Measurements from ENCODE around the gene ZFYVE26. TPM values are rescaled to one million over a fixed set of nuclear protein-coding genes. Genes with fewer than 3 reads are reported as not detected.
A peak's percentile ranks its signal among the peaks of the same experiment; 100 is the strongest.

ZFYVE26 gene
- polyA plus RNA-seq, 3 donors, result 1.0 to 17.6 (median 2.3) TPM

DNA sequence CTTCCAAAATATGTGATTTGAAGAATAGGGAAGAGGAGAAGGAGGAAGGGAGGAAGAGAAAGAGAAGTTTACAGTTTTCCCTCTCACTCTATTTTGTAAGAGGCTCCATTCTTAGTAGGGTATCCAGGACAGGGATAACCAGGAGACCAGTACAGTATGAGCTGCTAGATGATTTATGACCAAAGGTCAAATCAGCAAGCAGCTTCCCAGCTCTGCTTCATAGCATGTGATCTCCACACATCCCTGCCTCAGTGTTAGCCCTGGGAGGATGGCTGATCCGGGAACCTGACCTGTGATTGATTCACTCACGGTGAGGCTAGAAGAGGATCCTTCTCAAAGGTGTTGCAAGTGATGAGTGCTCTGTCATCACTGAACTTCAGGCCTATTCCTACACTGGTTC is 98.1 kb downstream of the ZFYVE26 start:
- Histone ChIP-seq H4K20me1 (ENCODE audit: insufficient read depth, low read length) (no peaks in the 10 kb centered on the region), H3K4me3 (replicated peaks in 1 of 3; ENCODE audit: low read depth in 2 of 3, low read length in 3 of 3) (no peak overlapping the region), H3K27me3 (ENCODE audit: control insufficient read depth in 2 of 2, insufficient read depth in 2 of 2, low read length in 2 of 2) (peaks cover 4 to 13% of the 10 kb centered on the region in 2 donors), H3K27ac (ENCODE audit: low read depth in 1 of 2, low read length in 2 of 2) (no peak overlapping the region), H3K9me3 (replicated peaks in 1 of 2; ENCODE audit: control insufficient read depth in 1 of 2, insufficient read depth in 1 of 2, low read length in 2 of 2) (no peaks in the 10 kb centered on the region), H3K79me2 (ENCODE audit: insufficient read depth, low read length) (no peaks in the 10 kb centered on the region), H2AFZ (ENCODE audit: insufficient read depth, low read depth, low read length, poor library complexity, severe bottlenecking) (no peak overlapping the region), H3K36me3 (replicated peaks in 1 of 2; ENCODE audit: control insufficient read depth in 1 of 2, insufficient read depth in 2 of 2, low read length in 2 of 2) (no peaks in the 10 kb centered on the region), H3K4me1 (ENCODE audit: control insufficient read depth in 1 of 2, insufficient read depth in 2 of 2, low read length in 2 of 2) (peaks cover 4 to 5% of the 10 kb centered on the region in 2 donors), H3K4me2 (replicated peaks; ENCODE audit: extremely low read depth, low read length, poor library complexity, severe bottlenecking) (no peak overlapping the region), H3K9ac (ENCODE audit: insufficient read depth, low read length, poor library complexity, severe bottlenecking) (no peak overlapping the region)
- peak overlapping the region in 1 of 7 donors; percentile 81 for H3K27ac Mint-ChIP-seq
- peaks cover 0 to 3% (median 0%) of the 10 kb centered on the region in 7 donors for H3K9me3 Mint-ChIP-seq
- no peak for TF ChIP-seq CTCF (IDR thresholded peaks at IDR 0.05)
- intact Hi-C loops (cut with micrococcal nuclease), result no loop called here
- WGBS (ENCODE audit: insufficient coverage), result no CpG with 5 or more reads among the region's 2 CpGs
- H3K36me3 Mint-ChIP-seq, result no peaks in the 10 kb centered on the region
- DNase-seq, result no peak
- H3K4me1 Mint-ChIP-seq, result peaks cover 10% of the 10 kb centered on the region
- H3K4me3 Mint-ChIP-seq, result no peak overlapping the region
- peaks cover 8 to 24% (median 10%) of the 10 kb centered on the region in 3 donors for H3K27me3 Mint-ChIP-seq (ENCODE audit: low read depth in 3 of 3)

DNA sequence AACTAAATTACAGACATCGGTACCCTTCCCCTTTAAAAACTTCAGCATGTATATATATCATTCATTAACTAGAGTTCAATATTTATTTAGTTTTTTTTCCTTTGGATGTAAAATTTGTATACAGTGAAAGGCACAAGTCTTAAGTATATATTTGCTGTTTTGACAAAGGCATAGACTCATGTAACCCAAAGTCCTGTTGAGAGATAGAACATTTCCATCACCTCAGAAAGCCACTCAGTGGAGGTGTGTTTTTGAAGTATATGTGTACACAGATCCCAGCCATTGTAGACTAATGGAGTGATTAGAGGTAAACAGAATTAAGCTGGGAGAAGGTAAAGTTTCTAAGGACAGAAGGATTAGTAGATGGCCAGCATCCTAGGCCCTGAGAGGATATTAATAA is 99.3 kb downstream of the ZFYVE26 start:
- Mint-ChIP-seq H3K27ac (no peak overlapping the region), H3K27me3 (ENCODE audit: low read depth in 3 of 3) (peaks cover 4 to 13% (median 7%) of the 10 kb centered on the region in 3 donors), H3K9me3 (no peaks in the 10 kb centered on the region), H3K4me3 (no peak overlapping the region), H3K36me3 (no peaks in the 10 kb centered on the region), H3K4me1 (no peaks in the 10 kb centered on the region)
- Histone ChIP-seq H3K9ac (ENCODE audit: insufficient read depth, low read length, poor library complexity, severe bottlenecking) (no peak overlapping the region), H3K4me2 (replicated peaks; ENCODE audit: extremely low read depth, low read length, poor library complexity, severe bottlenecking) (no peak overlapping the region), H3K4me1 (ENCODE audit: control insufficient read depth in 1 of 2, insufficient read depth in 2 of 2, low read length in 2 of 2) (no peaks in the 10 kb centered on the region), H3K79me2 (ENCODE audit: insufficient read depth, low read length) (no peaks in the 10 kb centered on the region), H3K27me3 (ENCODE audit: control insufficient read depth in 2 of 2, insufficient read depth in 2 of 2, low read length in 2 of 2) (peaks cover 2 to 4% of the 10 kb centered on the region in 2 donors), H3K36me3 (replicated peaks in 1 of 2; ENCODE audit: control insufficient read depth in 1 of 2, insufficient read depth in 2 of 2, low read length in 2 of 2) (no peaks in the 10 kb centered on the region), H3K27ac (ENCODE audit: low read depth in 1 of 2, low read length in 2 of 2) (no peak overlapping the region), H3K9me3 (replicated peaks in 1 of 2; ENCODE audit: control insufficient read depth in 1 of 2, insufficient read depth in 1 of 2, low read length in 2 of 2) (no peaks in the 10 kb centered on the region), H3K4me3 (replicated peaks in 1 of 3; ENCODE audit: low read depth in 2 of 3, low read length in 3 of 3) (no peak overlapping the region), H4K20me1 (ENCODE audit: insufficient read depth, low read length) (no peaks in the 10 kb centered on the region), H2AFZ (ENCODE audit: insufficient read depth, low read depth, low read length, poor library complexity, severe bottlenecking) (no peak overlapping the region)
- intact Hi-C loops (cut with micrococcal nuclease), result no loop called here
- TF ChIP-seq CTCF (IDR thresholded peaks at IDR 0.05), result no peak
- WGBS (ENCODE audit: insufficient coverage), result no CpG with 5 or more reads among the region's 1 CpG
- no peak for DNase-seq

Data from CD14-positive monocyte (primary cell).